GM12878 (cell line): Measurements from ENCODE around the gene CACNA2D3. TPM values are rescaled to one million over a fixed set of nuclear protein-coding genes. Genes with fewer than 3 reads are reported as not detected.
"Not testable (repeated sequence)": the region's sequence is repeated elsewhere in the genome, so short reads cannot be mapped to it uniquely, and the experiment has no call there.

ENCODE experiments used
- ATAC-seq: fragments of 200-7000 bp; cut with Tn5 transposase; 3 replicates; pipeline ENCODE4 v1.9.1; 2020; ENCODE audit warnings: mild to moderate bottlenecking, moderate library complexity
- BruUV-seq: library from RNA; stranded (reverse); fragments of 400-500 nt; replicated peaks from 2 replicates; lab custom pipeline; 2021; lab: Mats Ljungman, UMichigan
- CTCF ChIA-PET: fragments of 300-600 bp; sonication (Branson Sonifier 250); formaldehyde crosslinking; extraction: SDS; loops from one replicate; lab custom pipeline; 2021; ENCODE audit warnings: inconsistent platforms; lab: Yijun Ruan, JAX
- POLR2A ChIA-PET: fragments of 350-600 bp; formaldehyde crosslinking; extraction: SDS; loops from one replicate; lab custom pipeline; 2021; ENCODE audit warnings: inconsistent platforms; lab: Charles Lee
- RAD21 ChIA-PET: fragments of 300-600 bp; sonication (Branson Sonifier 250); formaldehyde crosslinking; loops from one replicate; lab custom pipeline; 2023; ENCODE audit warnings: antibody characterized with exemption; ENCODE audit not compliant: unreplicated experiment; lab: Charles Lee
- SMC1A ChIA-PET: fragments of 300-600 bp; sonication (Branson Sonifier 250); formaldehyde crosslinking; loops from one replicate; lab custom pipeline; 2023; ENCODE audit not compliant: unreplicated experiment, uncharacterized antibody; lab: Charles Lee
- DNase-seq: peaks from one replicate; pipeline ENCODE4 v3.0.0-alpha.2; 2011; ENCODE audit warnings: low read depth, low spot score
- FAIRE-seq: peaks from 3 replicates; lab custom pipeline; 2011; peaks lifted over from hg19 to GRCh38; lab: Jason Lieb, UNC
- H2AFZ ChIP-seq: 2 replicates; pipeline ENCODE4 v1.6.0; 2011; ENCODE audit warnings: low read depth, low read length, control low read depth; ENCODE audit not compliant: control insufficient read depth
- H3K27ac ChIP-seq: 2 replicates; pipeline ENCODE4 v1.5.1; 2011; ENCODE audit warnings: control low read depth; ENCODE audit not compliant: control insufficient read depth, insufficient read depth
- H3K27me3 ChIP-seq, 2 experiments: replicated peaks in 1 of 2; 2 replicates each; pipeline versions ENCODE4 v1.6.0 to v1.6.1; 2011; ENCODE audit warnings: low read length in 1 of 2; ENCODE audit not compliant: control insufficient read depth in 2 of 2, insufficient read depth in 2 of 2
- H3K36me3 ChIP-seq, 2 experiments: 2 replicates each; pipeline ENCODE4 v1.5.1; 2011; ENCODE audit warnings: low read length in 1 of 2; ENCODE audit not compliant: control insufficient read depth in 2 of 2, insufficient read depth in 2 of 2
- H3K4me1 ChIP-seq: 2 replicates; pipeline ENCODE4 v1.6.1; 2011; ENCODE audit warnings: mild to moderate bottlenecking, low read length, moderate library complexity, mixed read lengths; ENCODE audit not compliant: control insufficient read depth, insufficient read depth
- H3K4me2 ChIP-seq: 2 replicates; pipeline ENCODE4 v1.6.0; 2011; ENCODE audit warnings: control low read depth; ENCODE audit not compliant: control insufficient read depth, insufficient read depth
- H3K4me3 ChIP-seq: fragments of 200-600 bp; sonication (generic); 2 replicates; pipeline ENCODE4 v1.5.1; 2016
- H3K79me2 ChIP-seq: 2 replicates; pipeline ENCODE4 v1.6.0; 2011; ENCODE audit warnings: low read length; ENCODE audit not compliant: control insufficient read depth, insufficient read depth
- H3K9ac ChIP-seq: 2 replicates; pipeline ENCODE4 v1.8.0; 2011; ENCODE audit warnings: low read length, control low read depth, mixed read lengths; ENCODE audit not compliant: control insufficient read depth, insufficient read depth
- H3K9me3 ChIP-seq: replicated peaks from 3 replicates; pipeline ENCODE4 v1.5.1; 2011; ENCODE audit warnings: mild to moderate bottlenecking, low read length; ENCODE audit not compliant: control insufficient read depth, insufficient read depth
- H4K20me1 ChIP-seq: 2 replicates; pipeline ENCODE4 v1.6.0; 2011; ENCODE audit not compliant: control insufficient read depth, insufficient read depth
- CTCF ChIP-seq, 3 experiments: IDR thresholded peaks in 2 of 3; conservative IDR thresholded peaks in 1 of 3; 2 replicates each; pipeline ENCODE4 v1.5.1; 2011; ENCODE audit warnings: low read depth in 3 of 3, low read length in 3 of 3, mild to moderate bottlenecking in 3 of 3, control low read depth in 2 of 3, moderate library complexity in 2 of 3, inconsistent platforms in 1 of 3, mixed read lengths in 1 of 3; ENCODE audit not compliant: control insufficient read depth in 2 of 3, insufficient read depth in 1 of 3; ENCODE audit errors: extremely low read depth in 1 of 3
- ETV6 ChIP-seq, 2 experiments: fragments of 450-650 bp in 1 of 2; IDR thresholded peaks in 1 of 2; conservative IDR thresholded peaks in 1 of 2; 2 replicates each; pipeline ENCODE4 v1.6.1; 2014; ENCODE audit warnings: antibody characterized with exemption in 1 of 2, borderline replicate concordance in 1 of 2, low read depth in 1 of 2, mild to moderate bottlenecking in 1 of 2, moderate library complexity in 1 of 2
- HCFC1 ChIP-seq: fragments of 150-350 bp; IDR thresholded peaks from 2 replicates; pipeline ENCODE4 v1.6.1; 2014; ENCODE audit warnings: low read length
- IRF4 ChIP-seq: IDR thresholded peaks from 2 replicates; pipeline ENCODE4 v1.6.1; 2011; ENCODE audit warnings: low read depth, low read length
- KAT2A ChIP-seq: conservative IDR thresholded peaks from 2 replicates; pipeline ENCODE4 v1.6.1; 2011; ENCODE audit warnings: low read depth, low read length; ENCODE audit not compliant: control insufficient read depth
- KLF5 ChIP-seq: fragments of 450-650 bp; IDR thresholded peaks from 2 replicates; pipeline ENCODE4 v1.6.1; 2014; ENCODE audit warnings: mild to moderate bottlenecking; ENCODE audit not compliant: partially characterized antibody
- NFYA ChIP-seq: IDR thresholded peaks from 2 replicates; pipeline ENCODE4 v1.6.1; 2011; ENCODE audit warnings: low read depth, mild to moderate bottlenecking, low read length, improper control_type of control experiment, borderline replicate concordance
- PKNOX1 ChIP-seq: fragments of 450-650 bp; IDR thresholded peaks from 2 replicates; pipeline ENCODE4 v1.6.1; 2016; ENCODE audit warnings: mild to moderate bottlenecking
- PML ChIP-seq: IDR thresholded peaks from 2 replicates; pipeline ENCODE4 v1.6.1; 2012; ENCODE audit warnings: low read length, inconsistent platforms
- POU2F2 ChIP-seq: IDR thresholded peaks from 3 replicates; pipeline ENCODE4 v1.6.1; 2011; ENCODE audit warnings: low read depth, mild to moderate bottlenecking, low read length, borderline replicate concordance
- RELA ChIP-seq: fragments of 450-650 bp; IDR thresholded peaks from 2 replicates; pipeline ENCODE4 v1.8.0; 2014; ENCODE audit warnings: borderline replicate concordance; ENCODE audit not compliant: partially characterized antibody
- TCF3 ChIP-seq: IDR thresholded peaks from 2 replicates; pipeline ENCODE4 v1.6.1; 2012; ENCODE audit warnings: low read depth, mild to moderate bottlenecking, low read length, borderline replicate concordance; ENCODE audit not compliant: insufficient read depth
- ZBED1 ChIP-seq: IDR thresholded peaks from 2 replicates; pipeline ENCODE4 v1.6.1; 2016; ENCODE audit warnings: borderline replicate concordance
- ZNF622 ChIP-seq: fragments of 450-650 bp; IDR thresholded peaks from 2 replicates; pipeline ENCODE4 v1.6.1; 2017; ENCODE audit warnings: mild to moderate bottlenecking, inconsistent platforms
- WGBS: methylation state at CpG from one replicate; pipeline ENCODE4 v1.1.6; 2016; ENCODE audit warnings: low lambda C conversion rate; ENCODE audit not compliant: insufficient replicate concordance, insufficient coverage; ENCODE audit errors: missing lambda C conversion rate; 5-methylcytosine and 5-hydroxymethylcytosine counted together
- in situ Hi-C: fragments of 300-500 bp; cut with MboI; formaldehyde crosslinking; loops from 9 replicates; pipeline ENCODE4 v1.14.3; 2018; ENCODE audit warnings: mixed read lengths
- intact Hi-C: fragments of 100-400 bp; cut with micrococcal nuclease; formaldehyde crosslinking; loops from one replicate; pipeline ENCODE4 v1.14.2; 2022; ENCODE audit not compliant: unreplicated experiment
- polyA plus RNA-seq, 11 experiments: library from polyadenylated mRNA; depleted of rRNA in 4 of 11; unstranded in 6 of 11; stranded (reverse) in 5 of 11; fragments of >200 nt; fragmentation: Nextera tagmentation in 4 of 11; fragmentation: Illumina TruSeq in 1 of 11; extraction: Ambion mirVana in 4 of 11; extraction: Trizol in 1 of 11; gene quantifications; 1 replicate in 1 of 11; 2 replicates in 10 of 11; pipeline versions ENCODE4 v1.2.1 to v1.2.3, GENCODE V29; 2011 to 2016; ENCODE audit warnings: inconsistent platforms in 2 of 11, missing spikeins in 2 of 11, low read depth in 1 of 11
- total RNA-seq, 4 experiments: library from RNA; depleted of rRNA in 3 of 4; stranded (reverse); fragments of >200 nt in 3 of 4; fragmentation: Illumina TruSeq in 1 of 4; extraction: Trizol in 1 of 4; gene quantifications; 2 replicates each; pipeline versions ENCODE4 v1.2.1 to v1.2.3, GENCODE V29; 2013 to 2021

CACNA2D3 gene
- total and polyA plus RNA-seq, 10 of the 15 experiments (the other 5 are each of a cell fraction or from before 2014, with no cell fraction given): not detected

GRCh38 chr3:55107187-55107586, 984.8 kb downstream of the CACNA2D3 start (continued):
- TF ChIP-seq TCF3: no peak
- TF ChIP-seq NFYA: no peak
- no peak for TF ChIP-seq ZNF622
- TF ChIP-seq KAT2A: no peak
- no peak for TF ChIP-seq ZBED1
- TF ChIP-seq HCFC1: no peak
- TF ChIP-seq CTCF (IDR thresholded peaks at IDR 0.05 in 2 of 3, conservative IDR thresholded peaks at IDR 0.05 in 1 of 3; ENCODE audit: control insufficient read depth in 2 of 3, extremely low read depth in 1 of 3, insufficient read depth in 1 of 3, low read depth in 3 of 3, low read length in 3 of 3): no peak
- TF ChIP-seq RELA: no peak
- TF ChIP-seq PKNOX1: no peak
- no peak for TF ChIP-seq POU2F2
- no peak for TF ChIP-seq IRF4
- no peak for TF ChIP-seq KLF5
- no peak for TF ChIP-seq ETV6 (conservative IDR thresholded peaks at IDR 0.05 in 1 of 2, IDR thresholded peaks at IDR 0.05 in 1 of 2; ENCODE audit: borderline replicate concordance in 1 of 2, low read depth in 1 of 2)
- no peak for TF ChIP-seq PML

GRCh38 chr3:55111906-55112305, 989.6 kb downstream of the CACNA2D3 start:
- DNase-seq, H3K9ac ChIP-seq, intact Hi-C loops, H3K4me2 ChIP-seq, H3K27ac ChIP-seq, H3K4me3 ChIP-seq, ATAC-seq, BruUV-seq, CTCF ChIA-PET, H3K27me3 ChIP-seq, H3K79me2 ChIP-seq, POLR2A ChIA-PET, SMC1A ChIA-PET, H4K20me1 ChIP-seq, in situ Hi-C loops, H2AFZ ChIP-seq, H3K4me1 ChIP-seq, FAIRE-seq, H3K36me3 ChIP-seq, H3K9me3 ChIP-seq, RAD21 ChIA-PET: not testable (repeated sequence)
- WGBS: 14% methylated on average over 3 of the region's 3 CpGs
